Measurements from ENCODE around the gene NCAPH2.

Gene NCAPH2

GRCh38 chr22:50545522-50546325 lies 37.7 kb downstream of the NCAPH2 start, which contains the start of gene KLHDC7B:
TSS of gene KLHDC7B (plus strand) at chr22:50545899. CDS start at chr22:50546244, 345 bp downstream.
- no peak for DNase-seq (ENCODE audit: low read depth in 4 of 4, low spot score in 1 of 4)

GRCh38 chr22:50546326-50547262 lies 38.6 kb downstream of the NCAPH2 start:
- DNase-seq (ENCODE audit: low read depth in 4 of 4, low spot score in 1 of 4): no peak

- DNase-seq (ENCODE audit: low read depth in 4 of 4, low spot score in 1 of 4): no peak
These were observed 39.4 kb downstream of the NCAPH2 start for GRCh38 chr22:50547263-50547985.

- DNase-seq (ENCODE audit: low read depth in 4 of 4, low spot score in 1 of 4): no peak
These were observed 40.3 kb downstream of the NCAPH2 start for GRCh38 chr22:50548040-50548920.

GRCh38 chr22:50548921-50549790 lies 41.1 kb downstream of the NCAPH2 start:
- no peak for DNase-seq (ENCODE audit: low read depth in 4 of 4, low spot score in 1 of 4)

GRCh38 chr22:50550395-50550794 lies 42.4 kb downstream of the NCAPH2 start:
- DNase-seq (ENCODE audit: low read depth in 4 of 4, low spot score in 1 of 4): no peak

GRCh38 chr22:50551160-50551752 lies 43.2 kb downstream of the NCAPH2 start:
- DNase-seq (ENCODE audit: low read depth in 4 of 4, low spot score in 1 of 4): no peak

- DNase-seq (ENCODE audit: low read depth in 4 of 4, low spot score in 1 of 4): no peak
These were observed 45.3 kb downstream of the NCAPH2 start for GRCh38 chr22:50553310-50553709.

- DNase-seq (ENCODE audit: low read depth in 4 of 4, low spot score in 1 of 4): no peak
These were observed 48.7 kb downstream of the NCAPH2 start for GRCh38 chr22:50556703-50557102.

- no peak for DNase-seq (ENCODE audit: low read depth in 4 of 4, low spot score in 1 of 4)
These were observed 52.0 kb downstream of the NCAPH2 start for GRCh38 chr22:50560034-50560433.

GRCh38 chr22:50561401-50562358 lies 53.7 kb downstream of the NCAPH2 start:
- DNase-seq (ENCODE audit: low read depth in 4 of 4, low spot score in 1 of 4): no peak

- peak; percentile 97 to 98 (median 98) for DNase-seq (ENCODE audit: low read depth in 4 of 4, low spot score in 1 of 4)
These were observed 54.7 kb downstream of the NCAPH2 start, which contains the start of gene SYCE3 for GRCh38 chr22:50562523-50563412. TSS of gene SYCE3 (minus strand) at chr22:50562919. CDS start at chr22:50556405, 6,514 bp downstream.

GRCh38 chr22:50563413-50564160 lies 55.6 kb downstream of the NCAPH2 start:
- DNase-seq (ENCODE audit: low read depth in 4 of 4, low spot score in 1 of 4): no peak

- no peak for DNase-seq (ENCODE audit: low read depth in 4 of 4, low spot score in 1 of 4)
These were observed 56.3 kb downstream of the NCAPH2 start for GRCh38 chr22:50564289-50564688.

- no peak for DNase-seq (ENCODE audit: low read depth in 4 of 4, low spot score in 1 of 4)
These were observed 59.8 kb downstream of the NCAPH2 start for GRCh38 chr22:50567721-50568252.

- no peak for DNase-seq (ENCODE audit: low read depth in 4 of 4, low spot score in 1 of 4)
These were observed 60.6 kb downstream of the NCAPH2 start for GRCh38 chr22:50568626-50569025.

All from stimulated activated CD4-positive, alpha-beta T cell treated with anti-CD3 and anti-CD28 coated beads, Interleukin-1b, Interleukin-23, amount 100 ng/mL, for 24 hours (primary cell).